Measurements from ENCODE around the gene TAF5L.
"Not testable (repeated sequence)": the region's sequence is repeated elsewhere in the genome, so short reads cannot be mapped to it uniquely, and the experiment has no call there.

The TAF5L gene

GRCh38 chr1:229641306-229641705, 15.4 kb upstream of the TAF5L start:
- DNase-seq: no peak

GRCh38 chr1:229640455-229640854, 14.5 kb upstream of the TAF5L start:
- DNase-seq: peak; percentile 41

- no peak for DNase-seq
These were observed 11.8 kb upstream of the TAF5L start for GRCh38 chr1:229637746-229638145.

- DNase-seq: no peak
These were observed 10.1 kb upstream of the TAF5L start for GRCh38 chr1:229636042-229636441.

- DNase-seq: no peak
These were observed 6.0 kb upstream of the TAF5L start for GRCh38 chr1:229631966-229632365.

- DNase-seq: no peak
These were observed 5.2 kb upstream of the TAF5L start for GRCh38 chr1:229631148-229631547.

GRCh38 chr1:229629261-229629660, 3.3 kb upstream of the TAF5L start:
- no peak for DNase-seq

- DNase-seq: no peak
These were observed 1.1 kb upstream of the TAF5L start for GRCh38 chr1:229627003-229627402.

GRCh38 chr1:229625071-229625914, 629 bp downstream of the TAF5L start:
- peak; percentile 72 for DNase-seq

- DNase-seq: no peak
These were observed 1.3 kb downstream of the TAF5L start for GRCh38 chr1:229624521-229625070.

GRCh38 chr1:229623838-229624237, 2.1 kb downstream of the TAF5L start:
- no peak for DNase-seq

GRCh38 chr1:229623225-229623624, 2.7 kb downstream of the TAF5L start:
- DNase-seq: no peak

GRCh38 chr1:229622641-229623120, 3.2 kb downstream of the TAF5L start:
- DNase-seq: not testable (repeated sequence)

- DNase-seq: no peak
These were observed 4.3 kb downstream of the TAF5L start for GRCh38 chr1:229621663-229622062.

- DNase-seq: no peak
These were observed 5.0 kb downstream of the TAF5L start for GRCh38 chr1:229620876-229621275.

- DNase-seq: no peak
These were observed 6.3 kb downstream of the TAF5L start for GRCh38 chr1:229619614-229620013.

GRCh38 chr1:229619002-229619401, 6.9 kb downstream of the TAF5L start:
- no peak for DNase-seq

- DNase-seq: no peak
These were observed 8.4 kb downstream of the TAF5L start for GRCh38 chr1:229617351-229618100.

- no peak for DNase-seq
These were observed 11.2 kb downstream of the TAF5L start for GRCh38 chr1:229614701-229615100.

GRCh38 chr1:229613938-229614337, 12.0 kb downstream of the TAF5L start:
- DNase-seq: no peak

- no peak for DNase-seq
These were observed 17.3 kb downstream of the TAF5L start for GRCh38 chr1:229608590-229608989.

- no peak for DNase-seq
These were observed 18.6 kb downstream of the TAF5L start for GRCh38 chr1:229607370-229607769.

GRCh38 chr1:229603371-229604005, 22.4 kb downstream of the TAF5L start:
- DNase-seq: no peak
